Erythroblast (primary cell): ENCODE measurements around the gene GPR89B.
"Not testable (repeated sequence)": the region's sequence is repeated elsewhere in the genome, so short reads cannot be mapped to it uniquely, and the experiment has no call there.

Source experiments
- GATA1 ChIP-seq: IDR thresholded peaks from 2 replicates; pipeline ENCODE4 v1.6.1; 2011; ENCODE audit warnings: low read depth, mild to moderate bottlenecking, control low read depth, low read length, moderate library complexity
- POLR2A ChIP-seq: IDR thresholded peaks from 2 replicates; pipeline ENCODE4 v1.6.1; 2011; ENCODE audit warnings: mild to moderate bottlenecking, low read length

DNA sequence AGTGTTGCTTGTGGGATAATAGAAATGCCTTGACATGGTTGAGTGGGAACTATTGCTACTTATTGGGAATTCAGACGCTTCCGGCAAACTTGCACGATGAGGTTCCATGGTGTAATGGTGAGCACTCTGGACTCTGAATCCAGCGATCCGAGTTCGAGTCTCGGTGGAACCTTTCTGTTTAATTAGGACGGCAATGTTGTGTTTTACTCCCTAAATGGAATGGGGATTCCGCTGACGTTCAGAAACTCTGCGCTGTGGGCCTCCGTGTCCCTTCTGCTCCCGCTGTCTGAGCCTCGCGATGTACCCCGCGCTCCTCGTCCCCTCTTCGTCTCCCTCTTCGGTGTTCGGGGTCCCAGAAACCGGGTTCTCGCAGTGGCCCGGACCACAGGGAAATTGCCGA is 104.5 kb downstream of the GPR89B start:
- TF ChIP-seq POLR2A, GATA1: not testable (repeated sequence)
